Measurements from ENCODE around the gene PDE11A.

The PDE11A gene

DNA sequence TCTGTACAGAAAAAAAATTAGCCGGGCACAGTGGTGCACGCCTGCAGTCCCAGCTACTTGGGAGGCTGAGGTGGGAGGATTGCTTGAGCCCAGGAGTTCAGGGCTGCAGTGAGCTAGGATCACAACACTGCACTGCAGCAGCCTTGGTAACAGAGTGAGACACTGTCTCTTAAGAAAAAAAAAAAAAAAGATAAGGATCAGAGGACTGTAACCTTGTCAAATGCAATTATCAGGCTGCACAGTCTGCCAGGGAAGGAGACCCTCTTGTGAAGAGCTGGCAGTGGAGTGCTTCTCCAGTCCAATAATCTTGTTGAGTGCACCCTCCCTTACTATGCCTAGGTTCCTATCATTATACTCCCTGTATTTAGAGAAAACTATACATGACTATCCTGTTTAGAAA is 330.7 kb downstream of the PDE11A start:
- no peaks in the 10 kb centered on the region for H3K27me3 ChIP-seq
- no peak overlapping the region for H3K4me3 ChIP-seq (ENCODE audit: low read depth, low read length)
- H3K36me3 ChIP-seq: no peaks in the 10 kb centered on the region
- H3K4me1 ChIP-seq: no peaks in the 10 kb centered on the region
- H3K9me3 ChIP-seq: no peaks in the 10 kb centered on the region
- TF ChIP-seq, protein P1, sequence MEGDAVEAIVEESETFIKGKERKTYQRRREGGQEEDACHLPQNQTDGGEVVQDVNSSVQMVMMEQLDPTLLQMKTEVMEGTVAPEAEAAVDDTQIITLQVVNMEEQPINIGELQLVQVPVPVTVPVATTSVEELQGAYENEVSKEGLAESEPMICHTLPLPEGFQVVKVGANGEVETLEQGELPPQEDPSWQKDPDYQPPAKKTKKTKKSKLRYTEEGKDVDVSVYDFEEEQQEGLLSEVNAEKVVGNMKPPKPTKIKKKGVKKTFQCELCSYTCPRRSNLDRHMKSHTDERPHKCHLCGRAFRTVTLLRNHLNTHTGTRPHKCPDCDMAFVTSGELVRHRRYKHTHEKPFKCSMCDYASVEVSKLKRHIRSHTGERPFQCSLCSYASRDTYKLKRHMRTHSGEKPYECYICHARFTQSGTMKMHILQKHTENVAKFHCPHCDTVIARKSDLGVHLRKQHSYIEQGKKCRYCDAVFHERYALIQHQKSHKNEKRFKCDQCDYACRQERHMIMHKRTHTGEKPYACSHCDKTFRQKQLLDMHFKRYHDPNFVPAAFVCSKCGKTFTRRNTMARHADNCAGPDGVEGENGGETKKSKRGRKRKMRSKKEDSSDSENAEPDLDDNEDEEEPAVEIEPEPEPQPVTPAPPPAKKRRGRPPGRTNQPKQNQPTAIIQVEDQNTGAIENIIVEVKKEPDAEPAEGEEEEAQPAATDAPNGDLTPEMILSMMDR (IDR thresholded peaks at IDR 0.05; ENCODE audit: low read depth, low read length): no peak
- no peak for DNase-seq

DNA sequence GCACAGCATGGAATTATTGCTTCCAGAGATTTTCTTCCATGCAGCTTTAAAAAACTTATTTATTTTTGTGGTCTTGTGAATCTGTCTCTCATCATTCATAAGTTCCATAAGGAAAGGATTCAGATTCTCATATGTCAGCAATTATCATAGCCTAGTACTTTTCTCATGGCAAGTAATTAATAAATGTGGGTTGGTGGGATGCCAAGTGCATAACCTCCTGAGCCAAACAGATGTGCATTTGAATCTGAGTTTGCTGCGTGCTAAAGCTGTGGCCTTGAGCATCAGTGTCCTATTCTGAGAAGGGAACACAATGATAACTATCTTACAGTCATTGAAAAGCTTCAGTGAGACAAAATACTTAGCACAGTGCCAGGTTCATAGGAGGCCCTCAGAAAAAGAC is 331.9 kb downstream of the PDE11A start:
- peak; percentile 8 for DNase-seq
- Histone ChIP-seq H3K27me3 (no peaks in the 10 kb centered on the region), H3K4me3 (ENCODE audit: low read depth, low read length) (no peak overlapping the region), H3K9me3 (no peaks in the 10 kb centered on the region), H3K4me1 (no peaks in the 10 kb centered on the region), H3K36me3 (no peaks in the 10 kb centered on the region)
- TF ChIP-seq, protein P1 (IDR thresholded peaks at IDR 0.05; ENCODE audit: low read depth, low read length): no peak

DNA sequence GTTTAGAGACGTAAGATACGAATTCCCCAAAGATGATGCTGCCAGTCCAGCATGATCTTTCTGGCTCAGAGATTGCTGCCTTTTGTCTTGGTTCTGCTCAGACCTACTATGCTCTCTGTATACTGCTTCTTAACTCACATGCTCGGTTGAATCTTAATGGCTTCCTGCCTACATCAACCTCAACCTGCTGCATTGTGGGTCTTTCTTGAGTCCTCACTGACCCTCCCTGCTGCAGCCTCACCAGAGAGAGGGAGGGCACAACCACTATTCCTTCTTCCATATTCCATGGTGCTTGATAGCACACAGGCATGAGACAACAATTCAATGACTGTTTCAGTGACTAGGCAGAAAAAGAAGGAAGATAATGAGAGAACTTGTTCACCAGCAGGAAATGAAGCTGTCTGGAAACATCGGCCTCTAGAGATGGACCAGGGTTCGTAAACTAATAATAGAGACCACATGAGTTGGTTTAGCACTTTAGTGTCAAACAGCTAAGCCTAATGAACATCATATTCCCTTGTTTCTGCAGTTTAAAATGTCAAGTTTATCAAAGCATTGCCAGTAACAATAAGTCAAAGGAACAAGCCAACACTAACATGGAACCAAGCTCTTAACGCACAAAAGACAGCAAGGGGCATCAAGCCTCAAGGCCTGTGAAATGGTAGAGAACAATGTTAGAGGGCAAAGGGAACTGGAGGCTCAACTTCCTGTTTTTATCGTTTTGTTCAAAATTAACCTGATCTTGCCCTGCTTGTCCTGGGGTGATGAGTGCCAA is 333.9 kb downstream of the PDE11A start:
- H3K27me3 ChIP-seq: no peaks in the 10 kb centered on the region

DNA sequence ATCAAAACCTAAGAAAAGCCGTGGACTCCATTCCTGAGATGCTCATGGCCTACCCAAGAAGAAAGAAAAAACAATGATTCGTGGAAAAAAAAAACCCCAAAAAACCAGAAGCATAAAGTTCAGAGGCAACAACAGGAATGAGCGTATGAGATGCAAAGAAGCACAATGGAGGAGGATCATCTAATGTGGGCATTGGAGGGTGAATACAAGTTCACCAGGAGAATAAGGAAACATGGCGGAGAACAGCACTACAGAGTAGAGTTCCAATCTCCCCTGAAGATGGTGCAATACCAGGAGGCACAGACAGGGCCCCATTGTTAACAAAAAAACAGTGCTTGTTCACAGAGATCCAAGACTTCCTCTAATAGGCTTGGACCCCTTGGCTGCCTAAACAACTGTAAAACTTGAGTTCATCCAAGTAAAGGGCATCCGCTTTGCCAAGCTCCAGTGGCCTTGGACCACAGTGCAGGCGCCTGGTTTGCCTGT is 337.2 kb downstream of the PDE11A start:
- H3K4me3 ChIP-seq (ENCODE audit: low read depth, low read length): no peak overlapping the region
- no peaks in the 10 kb centered on the region for H3K9me3 ChIP-seq
- no peaks in the 10 kb centered on the region for H3K4me1 ChIP-seq
- TF ChIP-seq, protein P1 (IDR thresholded peaks at IDR 0.05; ENCODE audit: low read depth, low read length): no peak
- H3K36me3 ChIP-seq: no peaks in the 10 kb centered on the region
- no peaks in the 10 kb centered on the region for H3K27me3 ChIP-seq
- no peak for DNase-seq

More for the DNA sequence above, 333.9 kb downstream of the PDE11A start:
- H3K9me3 ChIP-seq: no peaks in the 10 kb centered on the region
- TF ChIP-seq, protein P1 (IDR thresholded peaks at IDR 0.05; ENCODE audit: low read depth, low read length): no peak
- no peak for DNase-seq
- H3K4me3 ChIP-seq (ENCODE audit: low read depth, low read length): no peak overlapping the region
- no peaks in the 10 kb centered on the region for H3K36me3 ChIP-seq
- H3K4me1 ChIP-seq: no peaks in the 10 kb centered on the region

DNA sequence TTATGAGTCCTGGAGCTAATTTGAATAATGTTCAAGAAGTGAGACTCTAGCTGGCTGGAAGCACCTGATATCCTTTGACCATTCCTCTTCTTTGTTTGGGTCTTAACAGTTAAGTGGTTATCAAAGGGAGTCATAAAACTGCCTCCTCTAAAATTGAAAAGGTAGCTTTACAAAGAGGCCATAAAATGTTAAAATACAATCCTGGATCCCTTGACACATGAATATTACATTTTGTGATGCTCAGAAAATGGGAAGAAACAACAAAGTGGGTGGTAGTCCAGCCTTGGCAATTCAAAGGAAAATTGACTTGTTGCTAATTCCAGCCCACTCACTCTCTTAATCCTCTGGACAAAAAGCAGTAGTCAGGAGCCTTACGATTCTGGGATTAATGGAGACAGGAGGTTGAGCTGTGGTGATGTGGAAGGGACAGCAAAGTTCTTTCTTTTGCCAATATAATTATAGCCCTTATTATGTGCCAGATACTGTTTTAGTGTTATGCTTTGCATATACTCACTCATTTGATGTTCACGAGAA is 339.2 kb downstream of the PDE11A start:
- Histone ChIP-seq H3K36me3 (no peaks in the 10 kb centered on the region), H3K27me3 (no peaks in the 10 kb centered on the region), H3K4me1 (peaks cover 9% of the 10 kb centered on the region), H3K4me3 (ENCODE audit: low read depth, low read length) (no peak overlapping the region), H3K9me3 (no peaks in the 10 kb centered on the region)
- TF ChIP-seq, protein P1 (IDR thresholded peaks at IDR 0.05; ENCODE audit: low read depth, low read length): no peak
- DNase-seq: no peak

DNA sequence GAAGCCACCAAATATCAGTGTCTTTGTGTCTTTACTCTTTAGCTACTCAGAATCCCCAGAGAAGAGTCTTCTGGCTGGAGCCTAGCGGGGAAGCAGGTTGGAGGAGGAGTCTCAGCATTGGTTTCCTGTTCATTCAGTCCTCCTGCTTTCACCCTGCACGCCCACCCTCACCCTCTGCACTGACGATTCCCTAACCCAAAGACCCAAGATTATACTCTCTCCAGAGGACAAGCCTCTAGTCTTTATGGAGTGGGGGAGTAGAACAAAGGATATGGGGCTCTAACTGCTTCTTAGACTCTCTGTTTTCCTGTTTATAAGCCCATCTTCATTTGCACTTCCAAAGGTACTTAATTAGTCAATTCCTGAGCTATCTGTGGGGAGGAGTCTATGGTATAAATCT is 341.2 kb downstream of the PDE11A start:
- no peaks in the 10 kb centered on the region for H3K27me3 ChIP-seq
- H3K4me1 ChIP-seq: peaks cover 9% of the 10 kb centered on the region
- H3K36me3 ChIP-seq: no peaks in the 10 kb centered on the region
- no peaks in the 10 kb centered on the region for H3K9me3 ChIP-seq
- no peak overlapping the region for H3K4me3 ChIP-seq (ENCODE audit: low read depth, low read length)
- TF ChIP-seq, protein P1 (IDR thresholded peaks at IDR 0.05; ENCODE audit: low read depth, low read length): no peak
- no peak for DNase-seq

All from BE2C (cell line).